K562 (cell line): ENCODE data around the gene IFIT5. TPM values are rescaled to one million over a fixed set of nuclear protein-coding genes. Genes with fewer than 3 reads are reported as not detected.

Source experiments
- ATAC-seq: fragments of 200-7000 bp; cut with Tn5 transposase; 3 replicates; pipeline ENCODE4 v1.9.1; 2020; ENCODE audit warnings: moderate library complexity
- BruUV-seq: library from RNA; stranded (reverse); fragments of 400-500 nt; replicated peaks from 2 replicates; lab custom pipeline; 2021; lab: Mats Ljungman, UMichigan
- CTCF ChIA-PET: fragments of 300-600 bp; formaldehyde crosslinking; extraction: SDS; loops from one replicate; lab custom pipeline; 2021; ENCODE audit warnings: low intra/inter-chr PET ratio; lab: Yijun Ruan, JAX
- POLR2A ChIA-PET: fragments of 300-600, 350-650 bp; sonication (Branson Sonifier 250); formaldehyde crosslinking; extraction: SDS; loops from one replicate; lab custom pipeline; 2021; ENCODE audit warnings: antibody characterized with exemption, inconsistent platforms; lab: Yijun Ruan, JAX
- DNase-seq, 4 experiments: peaks; one replicate each; pipeline versions ENCODE4 v3.0.0 to v3.0.0-alpha.2; 2011 to 2018; ENCODE audit warnings: low spot score in 3 of 4, mixed read lengths in 3 of 4; ENCODE audit errors: extremely low read depth in 1 of 4
- FAIRE-seq: peaks from 2 replicates; lab custom pipeline; 2011; peaks lifted over from hg19 to GRCh38; lab: Jason Lieb, UNC
- H2AFZ ChIP-seq: 2 replicates; pipeline ENCODE4 v1.6.0; 2011; ENCODE audit warnings: low read depth, low read length, control low read depth, inconsistent platforms
- H3K27ac ChIP-seq: fragments of 200-600 bp; 3 replicates; pipeline ENCODE4 v1.8.0; 2011; ENCODE audit warnings: low read depth, mild to moderate bottlenecking, control low read depth, inconsistent platforms, low read length, moderate library complexity, mixed read lengths; ENCODE audit errors: extremely low read depth
- H3K27me3 ChIP-seq, 2 experiments: fragments of 300-600 bp in 1 of 2; 2 replicates in 1 of 2; 3 replicates in 1 of 2; pipeline versions ENCODE4 v1.6.0 to v1.8.0; 2011; ENCODE audit warnings: inconsistent platforms in 2 of 2, low read length in 2 of 2, mild to moderate bottlenecking in 1 of 2, mixed read lengths in 1 of 2, moderate library complexity in 1 of 2; ENCODE audit not compliant: control insufficient read depth in 2 of 2, insufficient read depth in 2 of 2
- H3K36me3 ChIP-seq: fragments of 300-600 bp; 3 replicates; pipeline ENCODE4 v1.8.0; 2011; ENCODE audit warnings: mild to moderate bottlenecking, low read length, inconsistent platforms; ENCODE audit not compliant: control insufficient read depth, insufficient read depth
- H3K4me1 ChIP-seq, 2 experiments: fragments of 200-600 bp in 1 of 2; replicated peaks in 1 of 2; 2 replicates in 1 of 2; 3 replicates in 1 of 2; pipeline versions ENCODE4 v1.5.1 to v1.8.0; 2011; ENCODE audit warnings: inconsistent platforms in 2 of 2, low read length in 2 of 2, mild to moderate bottlenecking in 1 of 2, mixed read lengths in 1 of 2, moderate library complexity in 1 of 2; ENCODE audit not compliant: control insufficient read depth in 2 of 2, insufficient read depth in 2 of 2
- H3K4me2 ChIP-seq: 2 replicates; pipeline ENCODE4 v1.6.1; 2011; ENCODE audit warnings: low read length, control low read depth, inconsistent platforms, mixed read lengths; ENCODE audit not compliant: insufficient read depth
- H3K4me3 ChIP-seq: fragments of 200-600 bp; sonication (generic), shearing (Covaris generic); 2 replicates; pipeline ENCODE4 v1.5.1; 2016; ENCODE audit warnings: control low read depth, inconsistent platforms
- H3K79me2 ChIP-seq: fragments of 200-600 bp; 3 replicates; pipeline ENCODE4 v1.8.0; 2011; ENCODE audit warnings: low read length, inconsistent platforms; ENCODE audit not compliant: control insufficient read depth, insufficient read depth
- H3K9ac ChIP-seq, 2 experiments: 2 replicates each; pipeline versions ENCODE4 v1.6.0 to v1.6.1; 2011; ENCODE audit warnings: low read depth in 2 of 2, low read length in 2 of 2, control low read depth in 1 of 2, inconsistent platforms in 1 of 2, mild to moderate bottlenecking in 1 of 2, mixed read lengths in 1 of 2; ENCODE audit not compliant: insufficient read depth in 1 of 2
- H3K9me1 ChIP-seq: one replicate; pipeline ENCODE4 v1.6.0; 2011; ENCODE audit warnings: inconsistent platforms, mild to moderate bottlenecking, low read length, moderate library complexity; ENCODE audit not compliant: control insufficient read depth, insufficient read depth
- H3K9me3 ChIP-seq: replicated peaks from 2 replicates; pipeline ENCODE4 v1.5.1; 2011; ENCODE audit warnings: low read depth, low read length, inconsistent platforms; ENCODE audit not compliant: control insufficient read depth, insufficient read depth
- H4K20me1 ChIP-seq: replicated peaks from 2 replicates; pipeline ENCODE4 v1.6.1; 2011; ENCODE audit warnings: low read length, inconsistent platforms, mixed read lengths; ENCODE audit not compliant: control insufficient read depth, insufficient read depth
- ARID2 ChIP-seq: fragments of 450-650 bp; IDR thresholded peaks from 2 replicates; pipeline ENCODE4 v1.6.1; 2017; ENCODE audit warnings: antibody characterized with exemption, mild to moderate bottlenecking
- ESRRA ChIP-seq: fragments of 450-650 bp; IDR thresholded peaks from 2 replicates; pipeline ENCODE4 v1.6.1; 2014; ENCODE audit warnings: low read depth, mild to moderate bottlenecking, moderate library complexity, borderline replicate concordance
- ETS2 ChIP-seq: IDR thresholded peaks from 2 replicates; pipeline ENCODE4 v1.6.1; 2016; ENCODE audit warnings: borderline replicate concordance, missing genetic modification characterization, mild to moderate bottlenecking, moderate library complexity, missing compliant biosample characterization; ENCODE audit not compliant: poor library complexity, severe bottlenecking
- IRF2 ChIP-seq: sonication (generic); formaldehyde crosslinking; IDR thresholded peaks from 2 replicates; pipeline ENCODE4 v1.8.1; 2022; ENCODE audit warnings: mild to moderate bottlenecking, missing genetic modification reagents
- POLR3A ChIP-seq: IDR thresholded peaks from 2 replicates; pipeline ENCODE4 v1.6.1; 2011; ENCODE audit warnings: borderline replicate concordance, mild to moderate bottlenecking, moderate library complexity; ENCODE audit not compliant: insufficient read length, insufficient read depth; ENCODE audit errors: extremely low read depth
- PURB ChIP-seq: sonication (generic); formaldehyde crosslinking; IDR thresholded peaks from 2 replicates; pipeline ENCODE4 v1.9.0; 2021; ENCODE audit warnings: low read depth, mild to moderate bottlenecking, missing genetic modification reagents
- STAT5B ChIP-seq: fragments of 250-450 bp; sonication (Bioruptor Pico); IDR thresholded peaks from 2 replicates; pipeline ENCODE4 v1.8.0; 2021; ENCODE audit warnings: mild to moderate bottlenecking, inconsistent platforms
- XRCC5 ChIP-seq: fragments of 200-400 bp; formaldehyde crosslinking; IDR thresholded peaks from 2 replicates; pipeline ENCODE4 v1.6.1; 2017; ENCODE audit warnings: low read depth, mild to moderate bottlenecking, low read length
- ZNF197 ChIP-seq: fragments of 200-800 bp; sonication (Bioruptor generic); IDR thresholded peaks from 2 replicates; pipeline ENCODE4 v1.6.1; 2016; ENCODE audit warnings: low read depth, missing genetic modification characterization, missing compliant biosample characterization
- ZNF311 ChIP-seq: fragments of 250-450 bp; sonication (Bioruptor Pico); IDR thresholded peaks from 2 replicates; pipeline ENCODE4 v1.4.0; 2020; ENCODE audit warnings: mild to moderate bottlenecking, moderate library complexity
- WGBS: fragments of 100-300 bp; shearing (Covaris generic); methylation state at CpG from one replicate; pipeline ENCODE4 v1.1.6; 2016; ENCODE audit warnings: low coverage, mixed read lengths; ENCODE audit not compliant: insufficient coverage; ENCODE audit errors: missing lambda C conversion rate; 5-methylcytosine and 5-hydroxymethylcytosine counted together
- in situ Hi-C: fragments of 300-500 bp; cut with MboI; formaldehyde crosslinking; loops from 4 replicates; pipeline ENCODE4 v1.15.0; 2018; ENCODE audit warnings: inconsistent platforms, mixed read lengths
- intact Hi-C: fragments of 100-400 bp; cut with micrococcal nuclease; formaldehyde crosslinking; loops from 2 replicates; pipeline ENCODE4 v1.14.2; 2022
- polyA plus RNA-seq, 8 experiments: library from polyadenylated mRNA; depleted of rRNA in 4 of 8; stranded (reverse) in 5 of 8; unstranded in 3 of 8; fragments of >200 nt; fragmentation: Nextera tagmentation in 2 of 8; fragmentation: Illumina TruSeq in 1 of 8; extraction: Ambion mirVana in 2 of 8; extraction: Trizol in 1 of 8; gene quantifications; 2 replicates each; pipeline versions ENCODE4 v1.2.1 to v1.2.3, GENCODE V29; 2011 to 2014; ENCODE audit warnings: inconsistent platforms in 1 of 8, missing spikeins in 1 of 8
- total RNA-seq, 7 experiments: library from RNA; depleted of rRNA in 6 of 7; stranded (reverse); fragments of >200 nt in 6 of 7; fragmentation: Illumina TruSeq in 2 of 7; extraction: Trizol in 2 of 7; gene quantifications; 2 replicates each; pipeline versions ENCODE4 v1.2.1 to v1.2.3, GENCODE V29; 2011 to 2021; ENCODE audit warnings: low replicate concordance in 1 of 7
- TF ChIP-seq, protein P1 (sequence below): sonication (generic); formaldehyde crosslinking; IDR thresholded peaks from 2 replicates; pipeline ENCODE4 v1.8.0; 2023; ENCODE audit warnings: mild to moderate bottlenecking, missing genetic modification reagents
- TF ChIP-seq, protein P2 (sequence below): conservative IDR thresholded peaks from 2 replicates; pipeline ENCODE4 v1.6.1; 2011; ENCODE audit warnings: low read depth, mild to moderate bottlenecking, low read length; ENCODE audit not compliant: control insufficient read depth

The IFIT5 gene
- total and polyA plus RNA-seq, 9 of the 15 experiments (the other 6 are each of a cell fraction or from before 2014, with no cell fraction given), result 0.04 to 0.11 (median 0.06) TPM; not detected in 5

DNA sequence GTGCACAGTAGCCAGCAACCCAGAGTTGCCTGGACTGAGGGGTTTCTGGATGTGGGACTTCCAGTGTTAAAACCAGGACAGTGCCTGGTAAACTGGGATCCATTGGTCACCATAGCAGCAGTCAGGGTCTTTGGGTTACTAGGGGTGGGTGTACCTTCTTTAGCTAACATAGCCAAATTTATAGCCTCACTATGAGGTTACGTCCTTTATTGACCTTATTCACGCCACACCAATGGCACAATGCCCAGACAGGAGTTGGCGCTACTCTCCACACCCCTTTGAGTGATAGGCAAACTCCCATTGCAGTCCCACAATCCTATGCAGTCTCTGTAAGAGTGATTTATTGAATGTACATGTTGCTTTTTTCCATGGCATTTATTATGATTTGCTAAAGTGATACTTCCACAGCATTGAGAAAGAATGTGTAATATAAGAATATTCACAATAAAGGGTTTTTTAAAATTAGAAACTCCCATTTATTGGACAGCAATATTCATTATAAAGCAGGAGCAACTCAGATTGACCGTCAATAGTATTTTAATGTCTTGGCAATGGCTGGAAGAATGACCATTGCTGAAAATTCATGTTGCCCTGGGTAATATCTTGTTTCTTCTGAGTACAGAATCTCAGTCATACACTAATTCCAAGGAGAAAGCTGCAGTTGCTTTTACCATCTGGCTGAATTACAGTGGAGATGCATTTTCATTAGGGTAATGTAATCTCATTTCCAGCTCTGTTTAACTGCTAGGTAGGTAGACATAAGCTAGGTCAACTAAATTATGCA is 26.1 kb downstream of the IFIT5 start (continued):
- TF ChIP-seq, protein P1, sequence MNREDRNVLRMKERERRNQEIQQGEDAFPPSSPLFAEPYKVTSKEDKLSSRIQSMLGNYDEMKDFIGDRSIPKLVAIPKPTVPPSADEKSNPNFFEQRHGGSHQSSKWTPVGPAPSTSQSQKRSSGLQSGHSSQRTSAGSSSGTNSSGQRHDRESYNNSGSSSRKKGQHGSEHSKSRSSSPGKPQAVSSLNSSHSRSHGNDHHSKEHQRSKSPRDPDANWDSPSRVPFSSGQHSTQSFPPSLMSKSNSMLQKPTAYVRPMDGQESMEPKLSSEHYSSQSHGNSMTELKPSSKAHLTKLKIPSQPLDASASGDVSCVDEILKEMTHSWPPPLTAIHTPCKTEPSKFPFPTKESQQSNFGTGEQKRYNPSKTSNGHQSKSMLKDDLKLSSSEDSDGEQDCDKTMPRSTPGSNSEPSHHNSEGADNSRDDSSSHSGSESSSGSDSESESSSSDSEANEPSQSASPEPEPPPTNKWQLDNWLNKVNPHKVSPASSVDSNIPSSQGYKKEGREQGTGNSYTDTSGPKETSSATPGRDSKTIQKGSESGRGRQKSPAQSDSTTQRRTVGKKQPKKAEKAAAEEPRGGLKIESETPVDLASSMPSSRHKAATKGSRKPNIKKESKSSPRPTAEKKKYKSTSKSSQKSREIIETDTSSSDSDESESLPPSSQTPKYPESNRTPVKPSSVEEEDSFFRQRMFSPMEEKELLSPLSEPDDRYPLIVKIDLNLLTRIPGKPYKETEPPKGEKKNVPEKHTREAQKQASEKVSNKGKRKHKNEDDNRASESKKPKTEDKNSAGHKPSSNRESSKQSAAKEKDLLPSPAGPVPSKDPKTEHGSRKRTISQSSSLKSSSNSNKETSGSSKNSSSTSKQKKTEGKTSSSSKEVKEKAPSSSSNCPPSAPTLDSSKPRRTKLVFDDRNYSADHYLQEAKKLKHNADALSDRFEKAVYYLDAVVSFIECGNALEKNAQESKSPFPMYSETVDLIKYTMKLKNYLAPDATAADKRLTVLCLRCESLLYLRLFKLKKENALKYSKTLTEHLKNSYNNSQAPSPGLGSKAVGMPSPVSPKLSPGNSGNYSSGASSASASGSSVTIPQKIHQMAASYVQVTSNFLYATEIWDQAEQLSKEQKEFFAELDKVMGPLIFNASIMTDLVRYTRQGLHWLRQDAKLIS (CRISPR knock-in tag), result no peak

DNA sequence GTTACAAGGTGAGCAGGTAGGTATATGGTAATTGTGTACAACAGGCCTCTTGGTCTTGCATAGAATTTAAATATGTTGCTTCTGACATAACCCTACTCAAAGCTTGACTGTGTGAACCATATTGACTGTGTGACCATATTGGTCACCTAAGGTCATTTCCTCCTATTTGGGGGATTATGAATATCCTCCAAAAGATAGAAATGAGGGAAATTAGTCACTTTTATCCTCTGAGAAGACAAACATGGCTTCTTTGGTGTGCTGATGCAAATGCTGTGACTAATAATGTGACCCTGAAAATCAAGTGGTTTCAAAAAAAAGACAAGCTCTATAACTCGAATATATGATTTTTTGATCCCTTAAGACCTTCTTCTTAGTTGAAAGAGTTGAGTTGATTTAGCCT is 27.9 kb downstream of the IFIT5 start:
- FAIRE-seq (no peak), ATAC-seq (no peak), DNase-seq (no peak)
- no peaks in the 10 kb centered on the region for H3K27me3 ChIP-seq
- no TSS peak for BruUV-seq
- no peaks in the 10 kb centered on the region for H3K9me3 ChIP-seq
- POLR2A ChIA-PET, result no interaction called here
- no peaks in the 10 kb centered on the region for H3K4me1 ChIP-seq
- intact Hi-C loops (no loop called here), in situ Hi-C loops (loop anchor here (25.0 kb wide), 1 partner anchor 1420 kb away; the partner anchor contains the start of genes HTR7 and RPP30)
- no peaks in the 10 kb centered on the region for H3K9me1 ChIP-seq
- no peaks in the 10 kb centered on the region for H3K79me2 ChIP-seq
- no peak overlapping the region for H2AFZ ChIP-seq
- H3K27ac ChIP-seq, result no peak overlapping the region
- 0% methylated on average over 1 of the region's 1 CpG for WGBS
- TF ChIP-seq ETS2 (tag) (no peak), ZNF311 (CRISPR knock-in tag) (no peak), ARID2 (no peak), POLR3A (no peak), ZNF197 (CRISPR knock-in tag) (no peak), STAT5B (no peak), IRF2 (CRISPR knock-in tag) (no peak), XRCC5 (no peak), PURB (no peak), ESRRA (no peak)
- TF ChIP-seq, protein P2, sequence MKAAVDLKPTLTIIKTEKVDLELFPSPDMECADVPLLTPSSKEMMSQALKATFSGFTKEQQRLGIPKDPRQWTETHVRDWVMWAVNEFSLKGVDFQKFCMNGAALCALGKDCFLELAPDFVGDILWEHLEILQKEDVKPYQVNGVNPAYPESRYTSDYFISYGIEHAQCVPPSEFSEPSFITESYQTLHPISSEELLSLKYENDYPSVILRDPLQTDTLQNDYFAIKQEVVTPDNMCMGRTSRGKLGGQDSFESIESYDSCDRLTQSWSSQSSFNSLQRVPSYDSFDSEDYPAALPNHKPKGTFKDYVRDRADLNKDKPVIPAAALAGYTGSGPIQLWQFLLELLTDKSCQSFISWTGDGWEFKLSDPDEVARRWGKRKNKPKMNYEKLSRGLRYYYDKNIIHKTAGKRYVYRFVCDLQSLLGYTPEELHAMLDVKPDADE, result no peak
- H3K36me3 ChIP-seq, result no peaks in the 10 kb centered on the region
- no peak overlapping the region for H3K4me2 ChIP-seq
- H3K4me3 ChIP-seq, result no peak overlapping the region
- H3K9ac ChIP-seq, result no peak overlapping the region
- CTCF ChIA-PET, result no interaction called here
- H4K20me1 ChIP-seq, result no peaks in the 10 kb centered on the region
